Measurements from ENCODE around the gene GPER1.

GRCh38 chr7:1092806-1093501 lies 5.0 kb downstream of the GPER1 start:
- no peak for TF ChIP-seq CTCF (IDR thresholded peaks at IDR 0.05)
- TF ChIP-seq POLR2A (IDR thresholded peaks at IDR 0.05) = no peak

Data from lower leg skin (tissue), 3 donors.